ENCODE results near the gene AKAP7.

DNA sequence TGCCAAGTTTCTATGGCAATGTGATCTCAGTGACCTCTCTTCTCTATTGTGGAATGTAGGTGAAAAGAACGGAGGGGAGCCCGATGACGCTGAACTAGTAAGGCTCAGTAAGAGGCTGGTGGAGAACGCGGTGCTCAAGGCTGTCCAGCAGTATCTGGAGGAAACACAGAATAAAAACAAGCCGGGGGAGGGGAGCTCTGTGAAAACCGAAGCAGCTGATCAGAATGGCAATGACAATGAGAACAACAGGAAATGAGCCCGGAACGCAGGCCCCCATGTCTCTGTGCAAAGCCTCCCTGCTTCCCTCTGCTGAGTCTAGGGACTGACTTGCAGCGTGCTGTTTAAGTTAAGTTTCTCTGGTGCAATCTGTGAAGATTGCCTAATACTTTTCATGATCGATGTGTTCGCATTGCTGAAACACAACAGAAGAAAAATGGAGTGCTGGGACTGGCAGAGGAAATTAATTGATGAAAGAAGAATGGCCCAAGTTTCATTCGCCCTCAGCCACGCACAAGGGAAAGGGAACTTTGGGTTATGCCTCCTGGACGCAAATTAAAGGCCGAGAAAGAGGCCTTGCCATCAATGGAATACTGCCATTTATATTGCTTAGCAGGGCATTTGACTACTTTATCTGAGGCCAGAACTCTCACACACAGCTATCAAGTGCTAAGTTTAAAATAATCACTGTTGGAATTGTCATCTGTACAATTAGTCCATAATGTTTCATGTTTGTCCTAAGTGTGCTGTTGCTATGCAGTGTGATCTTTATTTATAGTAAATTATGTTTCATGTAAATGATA lies 146.4 kb downstream of the AKAP7 start:
- TF ChIP-seq, protein P1, sequence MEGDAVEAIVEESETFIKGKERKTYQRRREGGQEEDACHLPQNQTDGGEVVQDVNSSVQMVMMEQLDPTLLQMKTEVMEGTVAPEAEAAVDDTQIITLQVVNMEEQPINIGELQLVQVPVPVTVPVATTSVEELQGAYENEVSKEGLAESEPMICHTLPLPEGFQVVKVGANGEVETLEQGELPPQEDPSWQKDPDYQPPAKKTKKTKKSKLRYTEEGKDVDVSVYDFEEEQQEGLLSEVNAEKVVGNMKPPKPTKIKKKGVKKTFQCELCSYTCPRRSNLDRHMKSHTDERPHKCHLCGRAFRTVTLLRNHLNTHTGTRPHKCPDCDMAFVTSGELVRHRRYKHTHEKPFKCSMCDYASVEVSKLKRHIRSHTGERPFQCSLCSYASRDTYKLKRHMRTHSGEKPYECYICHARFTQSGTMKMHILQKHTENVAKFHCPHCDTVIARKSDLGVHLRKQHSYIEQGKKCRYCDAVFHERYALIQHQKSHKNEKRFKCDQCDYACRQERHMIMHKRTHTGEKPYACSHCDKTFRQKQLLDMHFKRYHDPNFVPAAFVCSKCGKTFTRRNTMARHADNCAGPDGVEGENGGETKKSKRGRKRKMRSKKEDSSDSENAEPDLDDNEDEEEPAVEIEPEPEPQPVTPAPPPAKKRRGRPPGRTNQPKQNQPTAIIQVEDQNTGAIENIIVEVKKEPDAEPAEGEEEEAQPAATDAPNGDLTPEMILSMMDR (IDR thresholded peaks at IDR 0.05), result no peak
- TF ChIP-seq POLR2A (IDR thresholded peaks at IDR 0.05) (no peak), POLR2AphosphoS5 (IDR thresholded peaks at IDR 0.05) (no peak)

Measured in suprapubic skin (tissue), 4 donors.